Lung (tissue), 12 donors: ENCODE results near the gene UBAP1L. TPM values are rescaled to one million over a fixed set of nuclear protein-coding genes. Genes with fewer than 3 reads are reported as not detected.

Experiments
- ATAC-seq: fragments of 200-7000 bp; cut with Tn5 transposase; one replicate; pipeline ENCODE4 v1.9.1; 2020; ENCODE audit warnings: moderate number of reproducible peaks; ENCODE audit not compliant: insufficient read depth, low FRiP score
- DNase-seq, 3 donors: peaks; one replicate each; pipeline ENCODE4 v3.0.0-alpha.2; 2013 to 2017
- H3K27ac ChIP-seq, 2 donors: one replicate each; pipeline ENCODE4 v1.5.1; 2013; ENCODE audit warnings: mild to moderate bottlenecking in 2 of 2, moderate library complexity in 2 of 2, control low read depth in 1 of 2, inconsistent platforms in 1 of 2, low read depth in 1 of 2, low read length in 1 of 2
- H3K27me3 ChIP-seq, 3 donors: one replicate each; pipeline ENCODE4 v1.5.1; 2013; ENCODE audit warnings: low read length in 2 of 3; ENCODE audit not compliant: control insufficient read depth in 3 of 3, insufficient read depth in 3 of 3
- H3K36me3 ChIP-seq, 4 donors: one replicate each; pipeline ENCODE4 v1.5.1; 2013; ENCODE audit warnings: low read length in 4 of 4, mild to moderate bottlenecking in 1 of 4, moderate library complexity in 1 of 4; ENCODE audit not compliant: control insufficient read depth in 4 of 4, insufficient read depth in 4 of 4
- H3K4me1 ChIP-seq, 5 donors: one replicate each; pipeline ENCODE4 v1.5.1; 2013; ENCODE audit warnings: low read length in 5 of 5, mild to moderate bottlenecking in 2 of 5, moderate library complexity in 1 of 5; ENCODE audit not compliant: control insufficient read depth in 5 of 5, insufficient read depth in 5 of 5
- H3K4me3 ChIP-seq: one replicate; pipeline ENCODE4 v1.5.1; 2013; ENCODE audit warnings: mild to moderate bottlenecking, control low read depth, moderate library complexity
- H3K9ac ChIP-seq, 2 donors: one replicate each; pipeline ENCODE4 v1.5.1; 2013; ENCODE audit warnings: low read length in 2 of 2, control low read depth in 1 of 2; ENCODE audit not compliant: insufficient read depth in 1 of 2
- H3K9me3 ChIP-seq, 4 donors: one replicate each; pipeline ENCODE4 v1.5.1; 2013; ENCODE audit warnings: low read length in 3 of 4, mild to moderate bottlenecking in 1 of 4, moderate library complexity in 1 of 4; ENCODE audit not compliant: control insufficient read depth in 4 of 4, insufficient read depth in 3 of 4
- WGBS, 2 donors: extraction: QIAGEN DNeasy Blood & Tissue Kit; methylation state at CpG; one replicate each; pipeline ENCODE4 v1.1.7; 2013; 5-methylcytosine and 5-hydroxymethylcytosine counted together
- polyA plus RNA-seq, 2 donors: library from polyadenylated mRNA; stranded (reverse); fragments of 200-250 nt; gene quantifications; one replicate each; pipeline ENCODE4 v1.2.1, GENCODE V29; 2013
- total RNA-seq, 2 donors: library from RNA; depleted of rRNA in 1 of 2; stranded (reverse); fragments of >200 nt in 1 of 2; gene quantifications; one replicate each; pipeline ENCODE4 v1.2.1, GENCODE V29; 2014 to 2021
- TF ChIP-seq, protein P1 (sequence below): IDR thresholded peaks from 2 replicates; pipeline ENCODE4 v1.5.1; 2012; ENCODE audit warnings: mild to moderate bottlenecking; ENCODE audit errors: control extremely low read depth, extremely low read depth
- donor health status: control.
- donor health status: control.
- donor health status: Bipolar disorder and iron deficiency.
- donor health status: healthy.
- donor health status: DM: yes; HTN: yes; CAD: no.

The UBAP1L gene
- total and polyA plus RNA-seq, 4 donors: 0.96 to 5.4 (median 3.4) TPM

DNA sequence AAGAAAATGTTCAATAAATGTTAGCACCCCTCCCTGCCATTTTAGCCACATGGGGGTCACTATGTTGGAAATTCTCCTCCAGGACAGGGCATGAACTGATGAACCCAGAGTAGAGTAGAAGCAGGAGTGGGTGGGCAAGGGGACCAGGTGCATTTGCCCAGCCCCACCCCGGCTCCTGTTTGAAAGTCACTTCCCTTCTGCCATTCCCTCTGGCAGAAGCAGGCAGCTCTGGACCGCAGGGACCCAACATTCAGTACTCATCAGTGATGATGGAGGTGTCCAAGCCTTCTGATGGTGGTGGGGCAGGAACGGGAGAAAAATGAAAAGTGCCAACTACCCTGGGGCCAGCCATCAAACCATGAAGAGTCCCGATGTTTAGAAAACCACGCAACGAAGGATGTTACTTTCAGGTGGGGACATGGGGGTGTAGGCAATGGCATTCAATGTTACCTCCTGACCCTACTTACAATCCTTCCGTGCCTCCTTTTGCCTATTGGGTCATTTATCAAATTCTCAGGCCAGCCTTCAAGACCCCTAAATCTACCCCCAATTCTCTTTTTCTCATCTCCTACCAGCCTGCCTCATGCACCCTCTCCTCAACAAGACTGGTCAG, 17.2 kb downstream of the UBAP1L start:
- no peak overlapping the region for H3K9ac ChIP-seq
- H3K36me3 ChIP-seq: peaks cover 0 to 31% (median 19%) of the 10 kb centered on the region in 4 donors
- TF ChIP-seq, protein P1, sequence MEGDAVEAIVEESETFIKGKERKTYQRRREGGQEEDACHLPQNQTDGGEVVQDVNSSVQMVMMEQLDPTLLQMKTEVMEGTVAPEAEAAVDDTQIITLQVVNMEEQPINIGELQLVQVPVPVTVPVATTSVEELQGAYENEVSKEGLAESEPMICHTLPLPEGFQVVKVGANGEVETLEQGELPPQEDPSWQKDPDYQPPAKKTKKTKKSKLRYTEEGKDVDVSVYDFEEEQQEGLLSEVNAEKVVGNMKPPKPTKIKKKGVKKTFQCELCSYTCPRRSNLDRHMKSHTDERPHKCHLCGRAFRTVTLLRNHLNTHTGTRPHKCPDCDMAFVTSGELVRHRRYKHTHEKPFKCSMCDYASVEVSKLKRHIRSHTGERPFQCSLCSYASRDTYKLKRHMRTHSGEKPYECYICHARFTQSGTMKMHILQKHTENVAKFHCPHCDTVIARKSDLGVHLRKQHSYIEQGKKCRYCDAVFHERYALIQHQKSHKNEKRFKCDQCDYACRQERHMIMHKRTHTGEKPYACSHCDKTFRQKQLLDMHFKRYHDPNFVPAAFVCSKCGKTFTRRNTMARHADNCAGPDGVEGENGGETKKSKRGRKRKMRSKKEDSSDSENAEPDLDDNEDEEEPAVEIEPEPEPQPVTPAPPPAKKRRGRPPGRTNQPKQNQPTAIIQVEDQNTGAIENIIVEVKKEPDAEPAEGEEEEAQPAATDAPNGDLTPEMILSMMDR: no peak
- H3K4me3 ChIP-seq: no peak overlapping the region
- H3K4me1 ChIP-seq: peaks cover 0 to 24% (median 6%) of the 10 kb centered on the region in 5 donors
- WGBS, 2 donors: 97% methylated on average over 7 of the region's 7 CpGs
- ATAC-seq: no peak
- no peaks in the 10 kb centered on the region for H3K27me3 ChIP-seq
- no peak overlapping the region for H3K27ac ChIP-seq
- DNase-seq: no peak
- H3K9me3 ChIP-seq: no peaks in the 10 kb centered on the region

DNA sequence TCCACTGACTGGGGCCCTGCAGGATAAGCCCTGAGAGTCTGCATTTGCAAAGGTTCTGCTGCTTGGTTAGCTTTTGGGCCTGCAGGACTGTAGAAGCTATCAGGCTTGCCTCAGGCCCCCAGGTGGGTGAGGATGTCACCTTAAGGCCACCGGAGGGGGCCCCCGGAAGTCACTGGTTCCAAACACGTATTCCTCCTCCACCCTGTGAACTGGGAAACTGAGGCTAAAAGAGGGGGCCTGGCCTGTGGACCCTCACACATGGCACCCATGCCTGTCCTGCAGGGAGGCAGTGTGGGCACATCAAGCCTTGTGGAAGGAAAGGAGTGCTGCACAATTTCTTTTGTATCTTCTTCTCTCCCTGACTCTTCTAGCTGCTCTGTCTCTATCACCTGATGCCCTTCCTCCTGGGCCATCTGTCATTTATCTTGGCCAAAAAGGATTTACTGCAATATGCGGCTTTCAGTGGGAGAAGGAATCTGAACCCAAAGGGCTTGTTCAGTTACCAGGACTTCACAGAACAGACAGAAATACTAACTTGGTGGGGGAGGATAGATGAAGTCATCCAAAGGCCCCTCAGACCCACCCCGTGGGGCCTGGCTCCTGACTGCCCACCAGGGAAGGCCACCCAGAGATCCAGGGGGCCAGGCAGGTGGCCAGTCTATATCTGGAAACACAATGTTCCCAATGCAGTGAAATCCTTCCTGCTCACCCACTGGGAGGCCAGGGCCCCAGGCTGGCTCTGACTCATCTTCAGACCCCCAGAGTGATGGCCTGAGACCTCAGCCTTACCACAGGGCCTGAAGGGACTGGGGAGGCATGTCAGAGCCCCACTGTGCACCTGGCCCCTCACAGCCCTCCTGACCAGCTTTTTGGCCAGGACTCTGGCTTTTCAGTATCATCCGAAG, 18.3 kb downstream of the UBAP1L start:
- no peak overlapping the region for H3K27ac ChIP-seq
- no peaks in the 10 kb centered on the region for H3K9me3 ChIP-seq
- peaks cover 0 to 33% (median 16%) of the 10 kb centered on the region in 5 donors for H3K4me1 ChIP-seq
- H3K9ac ChIP-seq: no peak overlapping the region
- no peak overlapping the region for H3K4me3 ChIP-seq
- H3K36me3 ChIP-seq: peaks cover 0 to 25% (median 19%) of the 10 kb centered on the region in 4 donors
- no peaks in the 10 kb centered on the region for H3K27me3 ChIP-seq
- DNase-seq (no peak), ATAC-seq (no peak)
- WGBS, 2 donors: 90% methylated on average over 6 of the region's 6 CpGs
- TF ChIP-seq, protein P1: no peak

DNA sequence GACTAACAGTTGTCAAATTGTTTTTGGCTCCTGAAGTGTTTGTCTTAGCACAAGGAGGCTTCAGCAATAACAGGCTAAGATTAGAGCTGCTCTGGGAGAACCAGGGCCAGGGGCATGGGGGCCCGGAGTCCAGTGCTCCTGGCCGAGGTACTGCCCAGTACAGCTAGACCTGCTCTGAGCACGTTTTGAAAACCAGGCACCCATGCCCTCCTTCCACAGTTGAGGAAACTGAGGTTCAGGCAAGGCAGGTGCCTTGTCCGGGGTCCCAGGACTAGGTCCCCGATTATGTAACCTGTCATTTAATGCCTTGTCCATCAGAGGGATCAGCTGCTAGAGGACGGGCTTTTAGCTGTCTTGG, 19.3 kb downstream of the UBAP1L start:
- H3K9me3 ChIP-seq: no peaks in the 10 kb centered on the region
- H3K27ac ChIP-seq: no peak overlapping the region
- no peaks in the 10 kb centered on the region for H3K27me3 ChIP-seq
- WGBS, 2 donors: 86 to 88% methylated on average over 6 of the region's 6 CpGs
- no peak for DNase-seq
- no peak overlapping the region for H3K9ac ChIP-seq
- no peak for ATAC-seq
- H3K4me1 ChIP-seq: peaks cover 0 to 33% (median 14%) of the 10 kb centered on the region in 5 donors
- no peak overlapping the region for H3K4me3 ChIP-seq
- TF ChIP-seq, protein P1: no peak
- peaks cover 0 to 22% (median 15%) of the 10 kb centered on the region in 4 donors for H3K36me3 ChIP-seq
